ENCODE measurements around the gene BCKDHB.

DNA sequence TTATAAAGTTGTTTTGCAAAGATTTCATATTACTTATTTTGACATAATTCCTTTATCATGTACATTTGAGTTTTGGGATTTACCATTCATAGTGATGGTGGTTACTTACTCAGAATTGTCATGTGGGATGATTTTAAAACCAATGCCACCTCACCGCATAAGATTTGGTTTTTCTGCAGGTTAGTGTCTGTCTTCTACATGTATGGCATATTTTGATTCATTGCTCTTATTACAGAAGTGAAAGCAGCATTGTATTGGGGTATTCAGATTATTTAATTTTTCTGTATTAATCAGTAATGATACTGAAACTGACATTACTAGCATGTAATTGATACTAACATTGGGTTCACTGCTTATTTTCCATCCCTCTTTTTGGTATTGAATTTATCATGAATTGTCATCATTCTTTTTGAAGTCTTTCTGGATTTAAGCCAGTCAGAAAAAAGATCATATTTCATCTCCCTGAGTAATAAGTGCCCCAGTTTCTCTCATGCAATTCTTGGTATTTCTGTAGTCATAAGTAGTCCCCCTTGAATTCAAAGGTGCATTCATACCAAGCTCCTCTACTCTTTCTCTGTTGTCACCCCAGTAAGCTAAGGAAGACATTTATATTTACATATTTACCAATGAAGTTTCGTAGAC is 176.6 kb downstream of the BCKDHB start:
- TF ChIP-seq HDGF (IDR thresholded peaks at IDR 0.05; ENCODE audit: borderline replicate concordance): no peak
- no peak for TF ChIP-seq ZNF384 (IDR thresholded peaks at IDR 0.05)
- TF ChIP-seq ARNT (IDR thresholded peaks at IDR 0.05): no peak
- TF ChIP-seq, protein P1, sequence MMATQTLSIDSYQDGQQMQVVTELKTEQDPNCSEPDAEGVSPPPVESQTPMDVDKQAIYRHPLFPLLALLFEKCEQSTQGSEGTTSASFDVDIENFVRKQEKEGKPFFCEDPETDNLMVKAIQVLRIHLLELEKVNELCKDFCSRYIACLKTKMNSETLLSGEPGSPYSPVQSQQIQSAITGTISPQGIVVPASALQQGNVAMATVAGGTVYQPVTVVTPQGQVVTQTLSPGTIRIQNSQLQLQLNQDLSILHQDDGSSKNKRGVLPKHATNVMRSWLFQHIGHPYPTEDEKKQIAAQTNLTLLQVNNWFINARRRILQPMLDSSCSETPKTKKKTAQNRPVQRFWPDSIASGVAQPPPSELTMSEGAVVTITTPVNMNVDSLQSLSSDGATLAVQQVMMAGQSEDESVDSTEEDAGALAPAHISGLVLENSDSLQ (IDR thresholded peaks at IDR 0.05): no peak
- TF ChIP-seq SP1 (IDR thresholded peaks at IDR 0.05): no peak
- no peak for TF ChIP-seq BHLHE40 (IDR thresholded peaks at IDR 0.05; ENCODE audit: borderline replicate concordance)
- no peak for TF ChIP-seq SUZ12 (IDR thresholded peaks at IDR 0.05)
- TF ChIP-seq FOXA1 (IDR thresholded peaks at IDR 0.05): no peak
- TF ChIP-seq FOXK2 (IDR thresholded peaks at IDR 0.05): no peak
- TF ChIP-seq ELF4 (IDR thresholded peaks at IDR 0.05): no peak
- TF ChIP-seq NFRKB (IDR thresholded peaks at IDR 0.05): no peak
- no peak for TF ChIP-seq FOXM1 (IDR thresholded peaks at IDR 0.05; ENCODE audit: borderline replicate concordance)
- no peak for TF ChIP-seq TARDBP (IDR thresholded peaks at IDR 0.05)
- TF ChIP-seq LEF1 (IDR thresholded peaks at IDR 0.05; ENCODE audit: borderline replicate concordance): no peak
